ENCODE results near the gene SPG7. TPM values are rescaled to one million over a fixed set of nuclear protein-coding genes. Genes with fewer than 3 reads are reported as not detected.

Gene SPG7
- total RNA-seq, 1 donor from 2014 or later: 96.1 TPM

DNA sequence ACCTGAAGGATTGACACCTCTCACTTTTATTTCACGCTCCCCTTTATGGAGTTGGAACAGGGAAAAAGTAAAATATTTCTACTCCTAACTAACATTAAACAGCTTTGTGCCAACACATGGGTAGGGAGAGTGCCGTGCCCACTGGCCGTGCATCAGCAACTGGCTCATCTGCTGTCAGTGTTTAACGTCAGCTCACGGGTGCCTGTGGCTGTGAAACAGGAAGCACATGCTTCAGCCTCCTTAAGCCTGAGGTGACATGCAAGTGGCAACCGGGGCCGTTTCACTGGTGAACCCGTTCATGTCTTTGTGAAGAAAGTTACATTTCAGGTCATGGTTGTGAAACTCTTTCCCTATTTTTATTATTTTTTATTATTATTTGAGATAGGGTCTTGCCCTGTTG, 3.2 kb downstream of the SPG7 start:
- H3K4me3 Mint-ChIP-seq (ENCODE audit: unreplicated experiment): no peak overlapping the region
- H3K9me3 Mint-ChIP-seq (ENCODE audit: unreplicated experiment): no peaks in the 10 kb centered on the region
- peak overlapping the region; percentile 62 for H3K27ac Mint-ChIP-seq (ENCODE audit: unreplicated experiment)
- no peaks in the 10 kb centered on the region for H3K27me3 Mint-ChIP-seq (ENCODE audit: low read depth, unreplicated experiment)
- peaks cover 17% of the 10 kb centered on the region for H3K4me1 ChIP-seq (ENCODE audit: insufficient read depth, low read length)
- H3K36me3 ChIP-seq (ENCODE audit: insufficient read depth, low read length): peaks cover 28% of the 10 kb centered on the region
- H4K20me1 ChIP-seq (ENCODE audit: insufficient read depth, low read length): peaks cover 32% of the 10 kb centered on the region
- no peak overlapping the region for H3K27ac ChIP-seq (ENCODE audit: low read depth, low read length)
- peaks cover 71% of the 10 kb centered on the region for H3K79me2 ChIP-seq (ENCODE audit: insufficient read depth, low read length)
- H2AFZ ChIP-seq (ENCODE audit: low read depth, low read length): no peak overlapping the region
- no peak for FAIRE-seq
- TF ChIP-seq EZH2 (IDR thresholded peaks at IDR 0.05; ENCODE audit: insufficient read depth, low read length): no peak
- TF ChIP-seq, protein P1, sequence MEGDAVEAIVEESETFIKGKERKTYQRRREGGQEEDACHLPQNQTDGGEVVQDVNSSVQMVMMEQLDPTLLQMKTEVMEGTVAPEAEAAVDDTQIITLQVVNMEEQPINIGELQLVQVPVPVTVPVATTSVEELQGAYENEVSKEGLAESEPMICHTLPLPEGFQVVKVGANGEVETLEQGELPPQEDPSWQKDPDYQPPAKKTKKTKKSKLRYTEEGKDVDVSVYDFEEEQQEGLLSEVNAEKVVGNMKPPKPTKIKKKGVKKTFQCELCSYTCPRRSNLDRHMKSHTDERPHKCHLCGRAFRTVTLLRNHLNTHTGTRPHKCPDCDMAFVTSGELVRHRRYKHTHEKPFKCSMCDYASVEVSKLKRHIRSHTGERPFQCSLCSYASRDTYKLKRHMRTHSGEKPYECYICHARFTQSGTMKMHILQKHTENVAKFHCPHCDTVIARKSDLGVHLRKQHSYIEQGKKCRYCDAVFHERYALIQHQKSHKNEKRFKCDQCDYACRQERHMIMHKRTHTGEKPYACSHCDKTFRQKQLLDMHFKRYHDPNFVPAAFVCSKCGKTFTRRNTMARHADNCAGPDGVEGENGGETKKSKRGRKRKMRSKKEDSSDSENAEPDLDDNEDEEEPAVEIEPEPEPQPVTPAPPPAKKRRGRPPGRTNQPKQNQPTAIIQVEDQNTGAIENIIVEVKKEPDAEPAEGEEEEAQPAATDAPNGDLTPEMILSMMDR (IDR thresholded peaks at IDR 0.05; ENCODE audit: insufficient read depth, low read depth, low read length): no peak
- no peak overlapping the region for H3K4me2 ChIP-seq (ENCODE audit: low read length)
- H3K27me3 ChIP-seq (ENCODE audit: insufficient read depth, low read length): no peaks in the 10 kb centered on the region
- DNase-seq (ENCODE audit: low read depth): no peak
- no peak overlapping the region for H3K9ac ChIP-seq (ENCODE audit: low read length)
- H3K9me3 ChIP-seq (ENCODE audit: insufficient read depth, low read depth, low read length): no peaks in the 10 kb centered on the region
- peaks cover 5% of the 10 kb centered on the region for H3K36me3 Mint-ChIP-seq (ENCODE audit: low read depth, unreplicated experiment)
- no peak overlapping the region for H3K4me3 ChIP-seq (ENCODE audit: insufficient read depth, low read depth, low read length)
- H3K4me1 Mint-ChIP-seq (ENCODE audit: low read depth, unreplicated experiment): peaks cover 3% of the 10 kb centered on the region

DNA sequence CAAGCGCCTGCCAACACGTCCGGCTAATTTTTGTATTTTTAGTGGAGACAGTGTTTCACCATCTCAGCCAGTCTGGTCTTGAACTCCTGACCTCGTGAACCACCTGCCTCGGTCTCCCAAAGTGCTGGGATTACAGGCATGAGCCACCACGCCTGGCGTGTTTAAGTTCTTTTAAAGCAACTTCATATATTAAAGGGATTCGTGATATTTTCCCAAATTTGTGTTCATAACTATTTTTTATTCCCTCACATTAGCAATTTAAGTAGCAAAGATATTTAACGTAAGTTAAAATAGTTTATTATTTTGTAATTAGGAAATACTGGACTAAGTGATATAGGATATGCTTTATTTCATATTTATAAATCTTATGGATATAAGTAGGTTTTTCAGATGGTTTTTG, 4.2 kb downstream of the SPG7 start:
- H3K9ac ChIP-seq (ENCODE audit: low read length): no peak overlapping the region
- Mint-ChIP-seq H3K27me3 (ENCODE audit: low read depth, unreplicated experiment) (no peaks in the 10 kb centered on the region), H3K4me3 (ENCODE audit: unreplicated experiment) (no peak overlapping the region), H3K27ac (ENCODE audit: unreplicated experiment) (no peak overlapping the region), H3K36me3 (ENCODE audit: low read depth, unreplicated experiment) (peaks cover 11% of the 10 kb centered on the region), H3K4me1 (ENCODE audit: low read depth, unreplicated experiment) (no peaks in the 10 kb centered on the region), H3K9me3 (ENCODE audit: unreplicated experiment) (no peaks in the 10 kb centered on the region)
- H3K4me3 ChIP-seq (ENCODE audit: insufficient read depth, low read depth, low read length): no peak overlapping the region
- H4K20me1 ChIP-seq (ENCODE audit: insufficient read depth, low read length): peaks cover 40% of the 10 kb centered on the region
- H3K4me1 ChIP-seq (ENCODE audit: insufficient read depth, low read length): peaks cover 9% of the 10 kb centered on the region
- peaks cover 33% of the 10 kb centered on the region for H3K36me3 ChIP-seq (ENCODE audit: insufficient read depth, low read length)
- H3K4me2 ChIP-seq (ENCODE audit: low read length): no peak overlapping the region
- H3K9me3 ChIP-seq (ENCODE audit: insufficient read depth, low read depth, low read length): no peaks in the 10 kb centered on the region
- H3K27me3 ChIP-seq (ENCODE audit: insufficient read depth, low read length): no peaks in the 10 kb centered on the region
- no peak for FAIRE-seq
- H3K79me2 ChIP-seq (ENCODE audit: insufficient read depth, low read length): peaks cover 73% of the 10 kb centered on the region
- H2AFZ ChIP-seq (ENCODE audit: low read depth, low read length): no peak overlapping the region
- no peak overlapping the region for H3K27ac ChIP-seq (ENCODE audit: low read depth, low read length)
- DNase-seq (ENCODE audit: low read depth): no peak
- TF ChIP-seq, protein P1 (IDR thresholded peaks at IDR 0.05; ENCODE audit: insufficient read depth, low read depth, low read length): no peak
- no peak for TF ChIP-seq EZH2 (IDR thresholded peaks at IDR 0.05; ENCODE audit: insufficient read depth, low read length)

DNA sequence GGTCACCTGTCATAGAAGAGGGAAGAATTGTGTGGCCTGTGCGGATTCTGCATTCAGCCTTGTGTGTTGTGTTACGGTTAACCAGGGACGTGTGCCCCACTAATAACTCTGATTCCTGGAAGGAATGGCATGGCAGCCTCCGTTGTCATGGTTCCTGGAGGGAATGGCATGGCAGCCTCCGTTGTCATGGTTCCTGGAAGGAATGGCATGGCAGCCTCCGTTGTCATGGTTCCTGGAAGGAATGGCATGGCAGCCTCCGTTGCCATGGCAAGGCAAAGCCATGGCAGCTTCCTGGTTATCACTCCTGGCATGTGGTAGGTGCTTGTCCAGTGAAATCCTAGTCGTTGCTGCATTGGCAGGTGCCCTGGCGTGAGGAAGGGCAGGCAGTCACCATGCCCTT, 8.9 kb downstream of the SPG7 start:
- H3K27me3 ChIP-seq (ENCODE audit: insufficient read depth, low read length): no peaks in the 10 kb centered on the region
- H3K9me3 Mint-ChIP-seq (ENCODE audit: unreplicated experiment): no peaks in the 10 kb centered on the region
- H3K4me1 ChIP-seq (ENCODE audit: insufficient read depth, low read length): no peaks in the 10 kb centered on the region
- DNase-seq (ENCODE audit: low read depth) (no peak), FAIRE-seq (no peak)
- H3K79me2 ChIP-seq (ENCODE audit: insufficient read depth, low read length): peaks cover 77% of the 10 kb centered on the region
- no peak overlapping the region for H3K4me3 ChIP-seq (ENCODE audit: insufficient read depth, low read depth, low read length)
- peaks cover 23% of the 10 kb centered on the region for H3K36me3 Mint-ChIP-seq (ENCODE audit: low read depth, unreplicated experiment)
- H3K27me3 Mint-ChIP-seq (ENCODE audit: low read depth, unreplicated experiment): no peaks in the 10 kb centered on the region
- no peak overlapping the region for H3K9ac ChIP-seq (ENCODE audit: low read length)
- H3K9me3 ChIP-seq (ENCODE audit: insufficient read depth, low read depth, low read length): no peaks in the 10 kb centered on the region
- no peak overlapping the region for H2AFZ ChIP-seq (ENCODE audit: low read depth, low read length)
- TF ChIP-seq EZH2 (IDR thresholded peaks at IDR 0.05; ENCODE audit: insufficient read depth, low read length): no peak
- TF ChIP-seq, protein P1 (IDR thresholded peaks at IDR 0.05; ENCODE audit: insufficient read depth, low read depth, low read length): no peak
- H3K27ac ChIP-seq (ENCODE audit: low read depth, low read length): no peak overlapping the region
- no peaks in the 10 kb centered on the region for H3K4me1 Mint-ChIP-seq (ENCODE audit: low read depth, unreplicated experiment)
- no peak overlapping the region for H3K27ac Mint-ChIP-seq (ENCODE audit: unreplicated experiment)
- no peak overlapping the region for H3K4me3 Mint-ChIP-seq (ENCODE audit: unreplicated experiment)
- peaks cover 56% of the 10 kb centered on the region for H4K20me1 ChIP-seq (ENCODE audit: insufficient read depth, low read length)
- H3K36me3 ChIP-seq (ENCODE audit: insufficient read depth, low read length): peaks cover 44% of the 10 kb centered on the region
- no peak overlapping the region for H3K4me2 ChIP-seq (ENCODE audit: low read length)

Data from astrocyte (in vitro differentiated cells and primary cell).